HepG2 (cell line): ENCODE measurements around the gene PRUNE1. TPM values are rescaled to one million over a fixed set of nuclear protein-coding genes. Genes with fewer than 3 reads are reported as not detected.

ENCODE experiments used
- ATF1 ChIP-seq: IDR thresholded peaks from 2 replicates; pipeline ENCODE4 v1.6.1; 2016; ENCODE audit warnings: mild to moderate bottlenecking, control low read depth
- BRCA1 ChIP-seq: sonication (generic); formaldehyde crosslinking; IDR thresholded peaks from 2 replicates; pipeline ENCODE4 v1.4.0; 2020; ENCODE audit warnings: missing genetic modification reagents
- FOXA3 ChIP-seq: IDR thresholded peaks from 2 replicates; pipeline ENCODE4 v1.6.1; 2016; ENCODE audit warnings: missing genetic modification reagents, missing compliant biosample characterization
- GABPB1 ChIP-seq: IDR thresholded peaks from 2 replicates; pipeline ENCODE4 v1.6.1; 2016; ENCODE audit warnings: mild to moderate bottlenecking, missing genetic modification reagents, moderate library complexity, missing compliant biosample characterization
- IRF2 ChIP-seq: IDR thresholded peaks from 2 replicates; pipeline ENCODE4 v1.6.1; 2018; ENCODE audit warnings: missing genetic modification reagents, missing compliant biosample characterization
- ONECUT2 ChIP-seq: sonication (generic); formaldehyde crosslinking; IDR thresholded peaks from 2 replicates; pipeline ENCODE4 v1.4.0; 2020; ENCODE audit warnings: missing genetic modification reagents
- SIX4 ChIP-seq: sonication (generic); formaldehyde crosslinking; IDR thresholded peaks from 2 replicates; pipeline ENCODE4 v1.4.0; 2020; ENCODE audit warnings: missing genetic modification reagents
- TBX2 ChIP-seq: sonication (generic); formaldehyde crosslinking; IDR thresholded peaks from 2 replicates; pipeline ENCODE4 v1.5.0; 2020; ENCODE audit warnings: missing genetic modification reagents, mild to moderate bottlenecking, borderline replicate concordance
- TMF1 ChIP-seq: sonication (generic); formaldehyde crosslinking; IDR thresholded peaks from 2 replicates; pipeline ENCODE4 v1.8.1; 2022; ENCODE audit warnings: low read depth, missing genetic modification reagents
- ZFP62 ChIP-seq: sonication (generic); formaldehyde crosslinking; IDR thresholded peaks from 2 replicates; pipeline ENCODE4 v1.4.0; 2020; ENCODE audit warnings: missing genetic modification reagents
- ZNF17 ChIP-seq: sonication (generic); formaldehyde crosslinking; IDR thresholded peaks from 2 replicates; pipeline ENCODE4 v1.5.0; 2020; ENCODE audit warnings: mild to moderate bottlenecking, missing genetic modification reagents
- ZNF281 ChIP-seq: sonication (generic); formaldehyde crosslinking; IDR thresholded peaks from 2 replicates; pipeline ENCODE4 v1.4.0; 2020; ENCODE audit warnings: missing genetic modification reagents, borderline replicate concordance
- ZNF343 ChIP-seq: sonication (generic); formaldehyde crosslinking; IDR thresholded peaks from 2 replicates; pipeline ENCODE4 v1.4.0; 2020; ENCODE audit warnings: mild to moderate bottlenecking, missing genetic modification reagents
- ZNF530 ChIP-seq: sonication (generic); formaldehyde crosslinking; IDR thresholded peaks from 2 replicates; pipeline ENCODE4 v1.5.0; 2020; ENCODE audit warnings: low read depth, mild to moderate bottlenecking, missing genetic modification reagents
- ZNF563 ChIP-seq: sonication (generic); formaldehyde crosslinking; IDR thresholded peaks from 2 replicates; pipeline ENCODE4 v1.8.0; 2022; ENCODE audit warnings: mild to moderate bottlenecking, moderate library complexity, missing genetic modification reagents
- ZNF567 ChIP-seq: sonication (generic); formaldehyde crosslinking; IDR thresholded peaks from 2 replicates; pipeline ENCODE4 v1.8.1; 2023; ENCODE audit warnings: mild to moderate bottlenecking, missing genetic modification reagents, borderline replicate concordance
- ZNF572 ChIP-seq: sonication (generic); formaldehyde crosslinking; IDR thresholded peaks from 2 replicates; pipeline ENCODE4 v1.5.1; 2020; ENCODE audit warnings: mild to moderate bottlenecking, missing genetic modification reagents
- ZNF709 ChIP-seq: sonication (generic); formaldehyde crosslinking; IDR thresholded peaks from 2 replicates; pipeline ENCODE4 v1.5.0; 2020; ENCODE audit warnings: mild to moderate bottlenecking, missing genetic modification reagents
- polyA plus RNA-seq, 8 experiments: library from polyadenylated mRNA; depleted of rRNA in 3 of 8; stranded (reverse) in 7 of 8; unstranded in 1 of 8; fragments of >200 nt; fragmentation: Illumina TruSeq in 4 of 8; extraction: Trizol in 4 of 8; gene quantifications; 2 replicates each; pipeline versions ENCODE4 v1.2.1 to v1.2.3, GENCODE V29; 2011 to 2016; ENCODE audit warnings: low read depth in 4 of 8, missing spikeins in 1 of 8, mixed read lengths in 1 of 8; ENCODE audit not compliant: insufficient read depth in 1 of 8
- total RNA-seq, 5 experiments: library from RNA; depleted of rRNA; stranded (reverse); fragments of >200 nt; fragmentation: Illumina TruSeq; extraction: Trizol; gene quantifications; 2 replicates each; pipeline ENCODE4 v1.2.3, GENCODE V29; 2016; ENCODE audit warnings: low read depth in 1 of 5
- TF ChIP-seq, protein P1 (sequence below): IDR thresholded peaks from 2 replicates; pipeline ENCODE4 v1.6.1; 2016; ENCODE audit warnings: low read depth, control low read depth
- TF ChIP-seq, protein P2 (sequence below): IDR thresholded peaks from 2 replicates; pipeline ENCODE4 v1.6.1; 2016; ENCODE audit warnings: missing genetic modification reagents, missing compliant biosample characterization
- TF ChIP-seq, protein P3 (sequence below): sonication (generic); formaldehyde crosslinking; IDR thresholded peaks from 2 replicates; pipeline ENCODE4 v1.4.0; 2020; ENCODE audit warnings: missing genetic modification reagents

Gene PRUNE1
- total and polyA plus RNA-seq, 2 of the 13 experiments (the other 11 are each of a cell fraction or from before 2014, with no cell fraction given): 19.0 to 31.9 TPM

DNA sequence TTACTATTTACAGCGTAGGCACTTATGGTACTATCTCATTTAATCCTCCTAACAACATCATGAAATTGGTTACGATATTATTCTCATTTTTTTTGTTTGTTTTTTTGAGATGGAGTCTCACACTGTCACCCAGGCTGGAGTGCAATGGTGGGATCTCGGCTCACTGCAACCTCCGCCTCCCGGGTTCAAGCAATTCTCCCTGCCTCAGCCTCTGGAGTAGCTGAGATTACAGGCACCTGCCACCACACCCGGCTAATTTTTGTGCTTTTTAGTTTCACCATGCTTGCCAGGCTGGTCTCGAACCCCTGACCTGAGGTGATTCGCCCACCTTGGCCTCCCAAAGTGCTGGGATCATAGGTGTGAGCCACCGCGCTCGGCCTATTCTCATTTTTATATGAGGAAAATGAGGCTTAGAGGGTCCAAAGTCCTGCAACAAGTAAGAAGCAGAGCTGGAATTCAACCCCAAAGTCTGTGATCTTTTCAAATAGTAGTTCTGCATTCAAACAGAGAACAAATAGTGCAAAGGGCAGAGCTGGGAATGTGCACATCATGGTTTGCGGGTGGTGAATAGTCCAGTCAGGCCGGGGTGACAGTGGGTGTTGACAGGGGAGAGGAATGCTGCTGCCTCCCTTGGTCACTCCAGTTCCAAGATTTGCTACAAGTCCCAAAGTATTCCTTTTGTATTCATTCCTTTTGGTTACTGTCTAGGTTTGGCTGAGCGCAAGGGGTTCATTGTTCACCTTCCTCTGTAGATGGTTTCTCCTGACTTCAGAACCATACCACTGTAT lies 4.6 kb downstream of the PRUNE1 start (continued):
- TF ChIP-seq ONECUT2 (CRISPR knock-in tag) (no peak), GABPB1 (CRISPR knock-in tag) (peak; percentile 43; the same call in 1 of the 2 replicates), IRF2 (CRISPR knock-in tag) (peak; percentile 66; the same call in 1 of the 2 replicates), BRCA1 (CRISPR knock-in tag) (no peak; the same call in 1 of the 2 replicates), ZFP62 (CRISPR knock-in tag) (no peak), TBX2 (CRISPR knock-in tag) (peak; percentile 66; the same call in 1 of the 2 replicates), ATF1 (peak; percentile 54; the same call in 1 of the 2 replicates), SIX4 (peak; percentile 58; the same call in 1 of the 2 replicates), ZNF709 (CRISPR knock-in tag) (no peak), ZNF281 (CRISPR knock-in tag) (peak; percentile 55; the same call in 1 of the 2 replicates), ZNF17 (CRISPR knock-in tag) (no peak), ZNF343 (CRISPR knock-in tag) (no peak), ZNF567 (CRISPR knock-in tag) (no peak), ZNF572 (CRISPR knock-in tag) (no peak), TMF1 (CRISPR knock-in tag) (no peak), FOXA3 (CRISPR knock-in tag) (peak; percentile 85), ZNF563 (CRISPR knock-in tag) (no peak), ZNF530 (no peak)
- TF ChIP-seq, protein P1, sequence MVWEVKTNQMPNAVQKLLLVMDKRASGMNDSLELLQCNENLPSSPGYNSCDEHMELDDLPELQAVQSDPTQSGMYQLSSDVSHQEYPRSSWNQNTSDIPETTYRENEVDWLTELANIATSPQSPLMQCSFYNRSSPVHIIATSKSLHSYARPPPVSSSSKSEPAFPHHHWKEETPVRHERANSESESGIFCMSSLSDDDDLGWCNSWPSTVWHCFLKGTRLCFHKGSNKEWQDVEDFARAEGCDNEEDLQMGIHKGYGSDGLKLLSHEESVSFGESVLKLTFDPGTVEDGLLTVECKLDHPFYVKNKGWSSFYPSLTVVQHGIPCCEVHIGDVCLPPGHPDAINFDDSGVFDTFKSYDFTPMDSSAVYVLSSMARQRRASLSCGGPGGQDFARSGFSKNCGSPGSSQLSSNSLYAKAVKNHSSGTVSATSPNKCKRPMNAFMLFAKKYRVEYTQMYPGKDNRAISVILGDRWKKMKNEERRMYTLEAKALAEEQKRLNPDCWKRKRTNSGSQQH (CRISPR knock-in tag): peak; percentile 62; the same call in 1 of the 2 replicates
- TF ChIP-seq, protein P2, sequence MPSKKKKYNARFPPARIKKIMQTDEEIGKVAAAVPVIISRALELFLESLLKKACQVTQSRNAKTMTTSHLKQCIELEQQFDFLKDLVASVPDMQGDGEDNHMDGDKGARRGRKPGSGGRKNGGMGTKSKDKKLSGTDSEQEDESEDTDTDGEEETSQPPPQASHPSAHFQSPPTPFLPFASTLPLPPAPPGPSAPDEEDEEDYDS (CRISPR knock-in tag): peak; percentile 78
- TF ChIP-seq, protein P3, sequence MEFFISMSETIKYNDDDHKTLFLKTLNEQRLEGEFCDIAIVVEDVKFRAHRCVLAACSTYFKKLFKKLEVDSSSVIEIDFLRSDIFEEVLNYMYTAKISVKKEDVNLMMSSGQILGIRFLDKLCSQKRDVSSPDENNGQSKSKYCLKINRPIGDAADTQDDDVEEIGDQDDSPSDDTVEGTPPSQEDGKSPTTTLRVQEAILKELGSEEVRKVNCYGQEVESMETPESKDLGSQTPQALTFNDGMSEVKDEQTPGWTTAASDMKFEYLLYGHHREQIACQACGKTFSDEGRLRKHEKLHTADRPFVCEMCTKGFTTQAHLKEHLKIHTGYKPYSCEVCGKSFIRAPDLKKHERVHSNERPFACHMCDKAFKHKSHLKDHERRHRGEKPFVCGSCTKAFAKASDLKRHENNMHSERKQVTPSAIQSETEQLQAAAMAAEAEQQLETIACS: no peak
